Kasumi-1 (cell line): ENCODE measurements around the gene CCSER1.
"Not testable (repeated sequence)": the region's sequence is repeated elsewhere in the genome, so short reads cannot be mapped to it uniquely, and the experiment has no call there.

ENCODE experiments used
- DNase-seq, 2 experiments: peaks; one replicate each; lab custom pipeline; 2025; lab: John Stamatoyannopoulos, UW

Gene CCSER1

GRCh38 chr4:90299373-90299772 lies 172.2 kb downstream of the CCSER1 start:
- DNase-seq: no peak

GRCh38 chr4:90306810-90307209 lies 179.6 kb downstream of the CCSER1 start:
- DNase-seq: no peak

GRCh38 chr4:90317140-90317539 lies 189.9 kb downstream of the CCSER1 start:
- not testable (repeated sequence) for DNase-seq

GRCh38 chr4:90317785-90318184 lies 190.6 kb downstream of the CCSER1 start:
- no peak for DNase-seq

GRCh38 chr4:90318193-90318592 lies 191.0 kb downstream of the CCSER1 start:
- no peak for DNase-seq

- DNase-seq: peak; percentile 76 to 84
Measured at GRCh38 chr4:90328558-90328957, 201.4 kb downstream of the CCSER1 start.

GRCh38 chr4:90330546-90330945 lies 203.4 kb downstream of the CCSER1 start:
- DNase-seq: no peak

- DNase-seq: no peak
Measured at GRCh38 chr4:90345549-90346215, 218.5 kb downstream of the CCSER1 start.

GRCh38 chr4:90349636-90350035 lies 222.4 kb downstream of the CCSER1 start:
- no peak for DNase-seq

- peak; percentile 57 to 73 for DNase-seq
Measured at GRCh38 chr4:90357117-90357710, 230.0 kb downstream of the CCSER1 start.

- no peak for DNase-seq
Measured at GRCh38 chr4:90375081-90375480, 247.9 kb downstream of the CCSER1 start.

- no peak for DNase-seq
Measured at GRCh38 chr4:90393215-90393614, 266.0 kb downstream of the CCSER1 start.

GRCh38 chr4:90403781-90404180 lies 276.6 kb downstream of the CCSER1 start:
- DNase-seq: no peak

GRCh38 chr4:90407897-90408296 lies 280.7 kb downstream of the CCSER1 start:
- not testable (repeated sequence) for DNase-seq

GRCh38 chr4:90412786-90413185 lies 285.6 kb downstream of the CCSER1 start:
- DNase-seq: peak; percentile 38 to 51

- DNase-seq: no peak
Measured at GRCh38 chr4:90415116-90415515, 287.9 kb downstream of the CCSER1 start.

- peak; percentile 70 to 80 for DNase-seq
Measured at GRCh38 chr4:90419124-90419711, 292.0 kb downstream of the CCSER1 start.

- DNase-seq: no peak
Measured at GRCh38 chr4:90421161-90421560, 294.0 kb downstream of the CCSER1 start.

- DNase-seq: no peak
Measured at GRCh38 chr4:90425893-90426292, 298.7 kb downstream of the CCSER1 start.

GRCh38 chr4:90438522-90438921 lies 311.3 kb downstream of the CCSER1 start:
- DNase-seq: no peak

GRCh38 chr4:90441770-90442169 lies 314.6 kb downstream of the CCSER1 start:
- DNase-seq: no peak

GRCh38 chr4:90442619-90443018 lies 315.4 kb downstream of the CCSER1 start:
- no peak for DNase-seq

GRCh38 chr4:90443231-90443630 lies 316.0 kb downstream of the CCSER1 start:
- no peak for DNase-seq

GRCh38 chr4:90444904-90445303 lies 317.7 kb downstream of the CCSER1 start:
- no peak for DNase-seq
